HepG2 (cell line): Measurements from ENCODE around the gene TK2. TPM values are rescaled to one million over a fixed set of nuclear protein-coding genes. Genes with fewer than 3 reads are reported as not detected.

Source experiments
- ATAC-seq: fragments of 200-7000 bp; cut with Tn5 transposase; 3 replicates; pipeline ENCODE4 v1.9.1; 2020; ENCODE audit warnings: mild to moderate bottlenecking, moderate library complexity
- BruUV-seq: library from RNA; stranded (reverse); fragments of 400-500 nt; replicated peaks from 2 replicates; lab custom pipeline; 2021; lab: Mats Ljungman, UMichigan
- CTCF ChIA-PET: fragments of 300-600 bp; formaldehyde crosslinking; extraction: SDS; loops from one replicate; lab custom pipeline; 2021; ENCODE audit warnings: low total read pairs, inconsistent platforms, low intra/inter-chr PET ratio; lab: Yijun Ruan, JAX
- POLR2A ChIA-PET: fragments of 350-600 bp; sonication (Branson Sonifier 250); formaldehyde crosslinking; loops from one replicate; lab custom pipeline; 2020; ENCODE audit warnings: antibody characterized with exemption, inconsistent platforms; lab: Yijun Ruan, JAX
- DNase-seq: peaks from one replicate; pipeline ENCODE4 v3.0.0-alpha.2; 2015; ENCODE audit warnings: low spot score
- FAIRE-seq: peaks from 3 replicates; lab custom pipeline; 2011; peaks lifted over from hg19 to GRCh38; lab: Jason Lieb, UNC
- H2AFZ ChIP-seq: one replicate; pipeline ENCODE4 v1.6.1; 2011; ENCODE audit warnings: low read length, inconsistent platforms
- H3K27ac ChIP-seq: fragments of 300-600 bp; 3 replicates; pipeline ENCODE4 v1.8.0; 2011; ENCODE audit warnings: mixed run types, mild to moderate bottlenecking, mixed read lengths, low read length, inconsistent platforms; ENCODE audit not compliant: insufficient read depth; ENCODE audit errors: extremely low read length
- H3K27me3 ChIP-seq, 2 experiments: fragments of 200-600 bp in 1 of 2; 2 replicates in 1 of 2; 3 replicates in 1 of 2; pipeline versions ENCODE4 v1.6.0 to v1.8.0; 2011; ENCODE audit warnings: low read length in 2 of 2, mild to moderate bottlenecking in 2 of 2, moderate library complexity in 2 of 2, inconsistent platforms in 1 of 2; ENCODE audit not compliant: insufficient read depth in 2 of 2, control insufficient read depth in 1 of 2
- H3K36me3 ChIP-seq, 2 experiments: fragments of 200-600 bp in 1 of 2; replicated peaks in 1 of 2; 2 replicates in 1 of 2; 3 replicates in 1 of 2; pipeline versions ENCODE4 v1.5.1 to v1.8.0; 2011; ENCODE audit warnings: low read length in 2 of 2, inconsistent platforms in 1 of 2; ENCODE audit not compliant: insufficient read depth in 2 of 2, control insufficient read depth in 1 of 2
- H3K4me1 ChIP-seq: 2 replicates; pipeline ENCODE4 v1.5.1; 2012; ENCODE audit warnings: low read length, inconsistent platforms; ENCODE audit not compliant: insufficient read depth
- H3K4me2 ChIP-seq: 2 replicates; pipeline ENCODE4 v1.6.0; 2011; ENCODE audit warnings: low read depth, low read length, inconsistent platforms
- H3K4me3 ChIP-seq, 3 experiments: fragments of 200-600 bp in 1 of 3; sonication (generic), shearing (Covaris generic) in 1 of 3; replicated peaks in 1 of 3; 2 replicates each; pipeline ENCODE4 v1.5.1; 2011 to 2016; ENCODE audit warnings: low read length in 3 of 3, inconsistent platforms in 2 of 3, low read depth in 2 of 3, mild to moderate bottlenecking in 2 of 3, control low read depth in 1 of 3, mixed read lengths in 1 of 3; ENCODE audit not compliant: insufficient read depth in 1 of 3
- H3K79me2 ChIP-seq: one replicate; pipeline ENCODE4 v1.6.1; 2011; ENCODE audit warnings: low read length, inconsistent platforms; ENCODE audit not compliant: insufficient read depth
- H3K9ac ChIP-seq: 2 replicates; pipeline ENCODE4 v1.6.0; 2011; ENCODE audit warnings: mild to moderate bottlenecking, low read depth, low read length, inconsistent platforms; ENCODE audit not compliant: insufficient read depth
- H3K9me3 ChIP-seq: 2 replicates; pipeline ENCODE4 v1.5.1; 2012; ENCODE audit warnings: mild to moderate bottlenecking, low read length
- H4K20me1 ChIP-seq: 2 replicates; pipeline ENCODE4 v1.6.0; 2011; ENCODE audit warnings: inconsistent platforms, mild to moderate bottlenecking, low read length, moderate library complexity; ENCODE audit not compliant: insufficient read depth
- KLF12 ChIP-seq: sonication (generic); formaldehyde crosslinking; IDR thresholded peaks from 2 replicates; pipeline ENCODE4 v1.4.0; 2020; ENCODE audit warnings: missing genetic modification reagents, borderline replicate concordance
- MEF2D ChIP-seq: sonication (generic); formaldehyde crosslinking; IDR thresholded peaks from 2 replicates; pipeline ENCODE4 v1.5.1; 2020; ENCODE audit warnings: mild to moderate bottlenecking, missing genetic modification reagents
- NFIC ChIP-seq: IDR thresholded peaks from 2 replicates; pipeline ENCODE4 v1.6.1; 2012; ENCODE audit warnings: mild to moderate bottlenecking, low read length, inconsistent platforms
- REPIN1 ChIP-seq: sonication (generic); formaldehyde crosslinking; IDR thresholded peaks from 2 replicates; pipeline ENCODE4 v1.8.0; 2022; ENCODE audit warnings: missing genetic modification reagents, low read depth, mild to moderate bottlenecking, borderline replicate concordance
- SP5 ChIP-seq: IDR thresholded peaks from 2 replicates; pipeline ENCODE4 v1.6.1; 2016; ENCODE audit warnings: low read depth, borderline replicate concordance
- ZBTB1 ChIP-seq: sonication (generic); formaldehyde crosslinking; IDR thresholded peaks from 2 replicates; pipeline ENCODE4 v1.4.0; 2020; ENCODE audit warnings: missing genetic modification reagents, borderline replicate concordance
- ZNF335 ChIP-seq: sonication (generic); formaldehyde crosslinking; IDR thresholded peaks from 2 replicates; pipeline ENCODE4 v1.4.0; 2020; ENCODE audit warnings: missing genetic modification reagents
- WGBS: methylation state at CpG from one replicate; pipeline ENCODE4 v1.1.6; 2017; ENCODE audit warnings: low lambda C conversion rate; 5-methylcytosine and 5-hydroxymethylcytosine counted together
- in situ Hi-C: cut with HindIII; loops from 2 replicates; pipeline ENCODE4 v1.10.0; 2017; ENCODE audit warnings: low pct_unique_long_range_greater_than_20kb; ENCODE audit not compliant: extremely low pct_ligation_motif_present
- intact Hi-C: fragments of 100-400 bp; cut with micrococcal nuclease; formaldehyde crosslinking; loops from one replicate; pipeline ENCODE4 v1.10.0; 2022; ENCODE audit not compliant: unreplicated experiment
- polyA plus RNA-seq, 8 experiments: library from polyadenylated mRNA; depleted of rRNA in 3 of 8; stranded (reverse) in 7 of 8; unstranded in 1 of 8; fragments of >200 nt; fragmentation: Illumina TruSeq in 4 of 8; extraction: Trizol in 4 of 8; gene quantifications; 2 replicates each; pipeline versions ENCODE4 v1.2.1 to v1.2.3, GENCODE V29; 2011 to 2016; ENCODE audit warnings: low read depth in 4 of 8, missing spikeins in 1 of 8, mixed read lengths in 1 of 8; ENCODE audit not compliant: insufficient read depth in 1 of 8
- total RNA-seq, 5 experiments: library from RNA; depleted of rRNA; stranded (reverse); fragments of >200 nt; fragmentation: Illumina TruSeq; extraction: Trizol; gene quantifications; 2 replicates each; pipeline ENCODE4 v1.2.3, GENCODE V29; 2016; ENCODE audit warnings: low read depth in 1 of 5
- TF ChIP-seq, protein P1 (sequence below), 2 experiments: fragments of 450-650 bp in 1 of 2; sonication (generic) in 1 of 2; formaldehyde crosslinking in 1 of 2; IDR thresholded peaks; 2 replicates each; pipeline versions ENCODE4 v1.6.1 to v1.8.0; 2016 to 2022; ENCODE audit warnings: antibody characterized with exemption in 1 of 2, mild to moderate bottlenecking in 1 of 2, missing genetic modification reagents in 1 of 2
- TF ChIP-seq, protein P2 (sequence below): sonication (generic); formaldehyde crosslinking; IDR thresholded peaks from 2 replicates; pipeline ENCODE4 v1.5.1; 2020; ENCODE audit warnings: missing genetic modification reagents, mild to moderate bottlenecking, borderline replicate concordance
- TF ChIP-seq, protein P3 (sequence below): sonication (generic); formaldehyde crosslinking; conservative IDR thresholded peaks from 2 replicates; pipeline ENCODE4 v1.4.0; 2020; ENCODE audit warnings: missing genetic modification reagents
- TF ChIP-seq, protein P4 (sequence below): sonication (generic); formaldehyde crosslinking; IDR thresholded peaks from 2 replicates; pipeline ENCODE4 v1.5.0; 2020; ENCODE audit warnings: missing genetic modification reagents, mild to moderate bottlenecking, borderline replicate concordance

The TK2 gene
- total and polyA plus RNA-seq, 2 of the 13 experiments (the other 11 are each of a cell fraction or from before 2014, with no cell fraction given): 18.7 to 21.0 TPM

DNA sequence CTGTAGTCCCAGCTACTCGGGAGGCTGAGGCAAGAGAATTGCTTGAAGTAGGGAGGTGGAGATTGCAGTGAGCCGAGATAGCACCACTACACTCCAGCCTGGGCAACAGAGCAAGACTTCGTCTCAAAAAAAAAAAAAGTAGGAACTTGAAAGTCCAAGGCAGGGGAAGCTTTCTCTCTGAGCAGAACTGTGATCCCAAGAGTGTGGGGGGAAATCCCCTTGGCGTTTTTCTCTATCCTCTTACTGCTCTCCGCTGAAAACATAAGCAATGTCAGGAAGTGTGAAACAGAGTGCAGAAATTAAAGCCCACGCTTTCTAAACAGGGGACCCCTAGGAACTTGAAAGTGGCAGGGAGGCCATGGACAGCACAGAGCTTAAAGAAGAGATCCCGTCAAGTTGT is 44.8 kb upstream of the TK2 start:
- Histone ChIP-seq H3K27me3 (peaks cover 1 to 9% of the 10 kb centered on the region in 2 experiments; a peak in 2 of 5 replicates), H2AFZ (no peak overlapping the region), H3K9ac (no peak overlapping the region), H3K36me3 (no peaks in the 10 kb centered on the region), H3K4me3 (no peak overlapping the region), H3K27ac (no peak overlapping the region), H4K20me1 (no peaks in the 10 kb centered on the region), H3K4me2 (no peak overlapping the region), H3K79me2 (no peaks in the 10 kb centered on the region), H3K4me1 (peaks cover 7% of the 10 kb centered on the region; the same call in 1 of the 2 replicates), H3K9me3 (no peaks in the 10 kb centered on the region)
- no peak for FAIRE-seq
- in situ Hi-C loops: no loop called here
- DNase-seq: no peak
- no TSS peak for BruUV-seq
- no peak for ATAC-seq
- WGBS: 19% methylated on average over 7 of the region's 7 CpGs
- intact Hi-C loops: no loop called here
- ChIA-PET CTCF (no interaction called here), POLR2A (no interaction called here)
- TF ChIP-seq ZBTB1 (CRISPR knock-in tag) (no peak), KLF12 (no peak), SP5 (CRISPR knock-in tag) (no peak), NFIC (no peak), ZNF335 (CRISPR knock-in tag) (no peak), REPIN1 (CRISPR knock-in tag) (no peak), MEF2D (no peak)
- TF ChIP-seq, protein P1, sequence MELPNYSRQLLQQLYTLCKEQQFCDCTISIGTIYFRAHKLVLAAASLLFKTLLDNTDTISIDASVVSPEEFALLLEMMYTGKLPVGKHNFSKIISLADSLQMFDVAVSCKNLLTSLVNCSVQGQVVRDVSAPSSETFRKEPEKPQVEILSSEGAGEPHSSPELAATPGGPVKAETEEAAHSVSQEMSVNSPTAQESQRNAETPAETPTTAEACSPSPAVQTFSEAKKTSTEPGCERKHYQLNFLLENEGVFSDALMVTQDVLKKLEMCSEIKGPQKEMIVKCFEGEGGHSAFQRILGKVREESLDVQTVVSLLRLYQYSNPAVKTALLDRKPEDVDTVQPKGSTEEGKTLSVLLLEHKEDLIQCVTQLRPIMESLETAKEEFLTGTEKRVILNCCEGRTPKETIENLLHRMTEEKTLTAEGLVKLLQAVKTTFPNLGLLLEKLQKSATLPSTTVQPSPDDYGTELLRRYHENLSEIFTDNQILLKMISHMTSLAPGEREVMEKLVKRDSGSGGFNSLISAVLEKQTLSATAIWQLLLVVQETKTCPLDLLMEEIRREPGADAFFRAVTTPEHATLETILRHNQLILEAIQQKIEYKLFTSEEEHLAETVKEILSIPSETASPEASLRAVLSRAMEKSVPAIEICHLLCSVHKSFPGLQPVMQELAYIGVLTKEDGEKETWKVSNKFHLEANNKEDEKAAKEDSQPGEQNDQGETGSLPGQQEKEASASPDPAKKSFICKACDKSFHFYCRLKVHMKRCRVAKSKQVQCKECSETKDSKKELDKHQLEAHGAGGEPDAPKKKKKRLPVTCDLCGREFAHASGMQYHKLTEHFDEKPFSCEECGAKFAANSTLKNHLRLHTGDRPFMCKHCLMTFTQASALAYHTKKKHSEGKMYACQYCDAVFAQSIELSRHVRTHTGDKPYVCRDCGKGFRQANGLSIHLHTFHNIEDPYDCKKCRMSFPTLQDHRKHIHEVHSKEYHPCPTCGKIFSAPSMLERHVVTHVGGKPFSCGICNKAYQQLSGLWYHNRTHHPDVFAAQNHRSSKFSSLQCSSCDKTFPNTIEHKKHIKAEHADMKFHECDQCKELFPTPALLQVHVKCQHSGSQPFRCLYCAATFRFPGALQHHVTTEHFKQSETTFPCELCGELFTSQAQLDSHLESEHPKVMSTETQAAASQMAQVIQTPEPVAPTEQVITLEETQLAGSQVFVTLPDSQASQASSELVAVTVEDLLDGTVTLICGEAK (IDR thresholded peaks at IDR 0.05): no peak
- TF ChIP-seq, protein P1 (CRISPR knock-in tag; IDR thresholded peaks at IDR 0.05): no peak
- TF ChIP-seq, protein P2, sequence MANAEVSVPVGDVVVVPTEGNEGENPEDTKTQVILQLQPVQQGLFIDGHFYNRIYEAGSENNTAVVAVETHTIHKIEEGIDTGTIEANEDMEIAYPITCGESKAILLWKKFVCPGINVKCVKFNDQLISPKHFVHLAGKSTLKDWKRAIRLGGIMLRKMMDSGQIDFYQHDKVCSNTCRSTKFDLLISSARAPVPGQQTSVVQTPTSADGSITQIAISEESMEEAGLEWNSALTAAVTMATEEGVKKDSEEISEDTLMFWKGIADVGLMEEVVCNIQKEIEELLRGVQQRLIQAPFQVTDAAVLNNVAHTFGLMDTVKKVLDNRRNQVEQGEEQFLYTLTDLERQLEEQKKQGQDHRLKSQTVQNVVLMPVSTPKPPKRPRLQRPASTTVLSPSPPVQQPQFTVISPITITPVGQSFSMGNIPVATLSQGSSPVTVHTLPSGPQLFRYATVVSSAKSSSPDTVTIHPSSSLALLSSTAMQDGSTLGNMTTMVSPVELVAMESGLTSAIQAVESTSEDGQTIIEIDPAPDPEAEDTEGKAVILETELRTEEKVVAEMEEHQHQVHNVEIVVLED (CRISPR knock-in tag): no peak
- TF ChIP-seq, protein P3, sequence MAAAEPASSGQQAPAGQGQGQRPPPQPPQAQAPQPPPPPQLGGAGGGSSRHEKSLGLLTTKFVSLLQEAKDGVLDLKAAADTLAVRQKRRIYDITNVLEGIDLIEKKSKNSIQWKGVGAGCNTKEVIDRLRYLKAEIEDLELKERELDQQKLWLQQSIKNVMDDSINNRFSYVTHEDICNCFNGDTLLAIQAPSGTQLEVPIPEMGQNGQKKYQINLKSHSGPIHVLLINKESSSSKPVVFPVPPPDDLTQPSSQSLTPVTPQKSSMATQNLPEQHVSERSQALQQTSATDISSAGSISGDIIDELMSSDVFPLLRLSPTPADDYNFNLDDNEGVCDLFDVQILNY (CRISPR knock-in tag): no peak
- TF ChIP-seq, protein P4, sequence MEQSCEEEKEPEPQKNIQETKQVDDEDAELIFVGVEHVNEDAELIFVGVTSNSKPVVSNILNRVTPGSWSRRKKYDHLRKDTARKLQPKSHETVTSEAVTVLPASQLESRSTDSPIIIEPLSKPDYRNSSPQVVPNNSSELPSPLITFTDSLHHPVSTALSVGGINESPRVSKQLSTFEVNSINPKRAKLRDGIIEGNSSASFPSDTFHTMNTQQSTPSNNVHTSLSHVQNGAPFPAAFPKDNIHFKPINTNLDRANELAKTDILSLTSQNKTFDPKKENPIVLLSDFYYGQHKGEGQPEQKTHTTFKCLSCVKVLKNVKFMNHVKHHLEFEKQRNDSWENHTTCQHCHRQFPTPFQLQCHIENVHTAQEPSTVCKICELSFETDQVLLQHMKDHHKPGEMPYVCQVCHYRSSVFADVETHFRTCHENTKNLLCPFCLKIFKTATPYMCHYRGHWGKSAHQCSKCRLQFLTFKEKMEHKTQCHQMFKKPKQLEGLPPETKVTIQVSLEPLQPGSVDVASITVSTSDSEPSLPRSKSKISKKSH (CRISPR knock-in tag): no peak
